A673 (cell line): ENCODE measurements around the gene CPED1. TPM values are rescaled to one million over a fixed set of nuclear protein-coding genes. Genes with fewer than 3 reads are reported as not detected.

Experiments used
- BruUV-seq: library from RNA; stranded (reverse); fragments of 400-500 nt; replicated peaks from 2 replicates; lab custom pipeline; 2021; lab: Mats Ljungman, UMichigan
- CTCF ChIA-PET: fragments of 300-600 bp; sonication (Branson Sonifier 250); formaldehyde crosslinking; loops from one replicate; lab custom pipeline; 2022; ENCODE audit warnings: antibody characterized with exemption; lab: Charles Lee
- POLR2A ChIA-PET: fragments of 300-600 bp; sonication (Branson Sonifier 250); formaldehyde crosslinking; loops from one replicate; lab custom pipeline; 2022; ENCODE audit warnings: antibody characterized with exemption; ENCODE audit not compliant: low non-redundant PET; lab: Charles Lee
- DNase-seq: peaks from one replicate; pipeline ENCODE4 v3.0.0-alpha.2; 2015; ENCODE audit warnings: low spot score
- H3K27ac ChIP-seq: fragments of 200-600 bp; sonication (generic); 2 replicates; pipeline ENCODE4 v1.5.1; 2016; ENCODE audit warnings: mixed run types, low read depth, mild to moderate bottlenecking, mixed read lengths, antibody characterized with exemption, low read length; ENCODE audit not compliant: poor library complexity, severe bottlenecking
- H3K27me3 ChIP-seq: fragments of 200-600 bp; sonication (generic); replicated peaks from 2 replicates; pipeline ENCODE4 v1.6.1; 2017; ENCODE audit warnings: mixed run types, low read depth, mild to moderate bottlenecking, mixed read lengths, antibody characterized with exemption, low read length; ENCODE audit not compliant: insufficient read depth, poor library complexity
- H3K36me3 ChIP-seq: fragments of 200-600 bp; sonication (generic); 2 replicates; pipeline ENCODE4 v1.6.1; 2016; ENCODE audit warnings: mixed run types, mild to moderate bottlenecking, mixed read lengths, antibody characterized with exemption, low read length; ENCODE audit not compliant: insufficient read depth, poor library complexity, severe bottlenecking
- H3K4me1 ChIP-seq: fragments of 200-600 bp; sonication (generic); 2 replicates; pipeline ENCODE4 v1.6.1; 2017; ENCODE audit warnings: mixed run types, mild to moderate bottlenecking, mixed read lengths, antibody characterized with exemption, low read length; ENCODE audit not compliant: insufficient read depth, poor library complexity, severe bottlenecking
- H3K4me3 ChIP-seq: fragments of 200-600 bp; sonication (generic); 2 replicates; pipeline ENCODE4 v1.5.1; 2016; ENCODE audit warnings: low read depth, mixed run types, mild to moderate bottlenecking, mixed read lengths, low read length; ENCODE audit not compliant: poor library complexity, severe bottlenecking
- H3K9me3 ChIP-seq: fragments of 200-600 bp; sonication (generic); 2 replicates; pipeline ENCODE4 v1.6.1; 2016; ENCODE audit warnings: mixed run types, low read depth, mild to moderate bottlenecking, mixed read lengths, antibody characterized with exemption, low read length; ENCODE audit not compliant: poor library complexity, severe bottlenecking
- EZH2 ChIP-seq: fragments of 200-600 bp; sonication (generic); IDR thresholded peaks from 2 replicates; pipeline ENCODE4 v1.6.1; 2017; ENCODE audit warnings: borderline replicate concordance, low read depth, mild to moderate bottlenecking, mixed read lengths, antibody characterized with exemption, low read length; ENCODE audit not compliant: poor library complexity, severe bottlenecking
- intact Hi-C: fragments of 100-400 bp; cut with micrococcal nuclease; formaldehyde crosslinking; loops from one replicate; pipeline ENCODE4 v1.10.0; 2022; ENCODE audit not compliant: unreplicated experiment
- total RNA-seq: library from RNA; stranded (reverse); gene quantifications from 2 replicates; pipeline ENCODE4 v1.2.3, GENCODE V29; 2021
- TF ChIP-seq, protein P1 (sequence below): fragments of 300-800, 200-600 bp; sonication (generic); conservative IDR thresholded peaks from 2 replicates; pipeline ENCODE4 v1.5.1; 2017; ENCODE audit warnings: low read depth, mild to moderate bottlenecking, antibody characterized with exemption, low read length, moderate library complexity, mixed read lengths

The CPED1 gene
- total RNA-seq, 1 experiment from 2014 or later: 0.15 TPM

GRCh38 chr7:121133444-121133843 is 144.9 kb downstream of the CPED1 start:
- ChIA-PET CTCF (no interaction called here), POLR2A (no interaction called here)
- H3K4me3 ChIP-seq: no peak overlapping the region
- no peaks in the 10 kb centered on the region for H3K27me3 ChIP-seq
- intact Hi-C loops: loop anchor here (5.0 kb wide), 1 partner anchor 204 kb away; no protein-coding TSS in a partner anchor
- TF ChIP-seq, protein P1, sequence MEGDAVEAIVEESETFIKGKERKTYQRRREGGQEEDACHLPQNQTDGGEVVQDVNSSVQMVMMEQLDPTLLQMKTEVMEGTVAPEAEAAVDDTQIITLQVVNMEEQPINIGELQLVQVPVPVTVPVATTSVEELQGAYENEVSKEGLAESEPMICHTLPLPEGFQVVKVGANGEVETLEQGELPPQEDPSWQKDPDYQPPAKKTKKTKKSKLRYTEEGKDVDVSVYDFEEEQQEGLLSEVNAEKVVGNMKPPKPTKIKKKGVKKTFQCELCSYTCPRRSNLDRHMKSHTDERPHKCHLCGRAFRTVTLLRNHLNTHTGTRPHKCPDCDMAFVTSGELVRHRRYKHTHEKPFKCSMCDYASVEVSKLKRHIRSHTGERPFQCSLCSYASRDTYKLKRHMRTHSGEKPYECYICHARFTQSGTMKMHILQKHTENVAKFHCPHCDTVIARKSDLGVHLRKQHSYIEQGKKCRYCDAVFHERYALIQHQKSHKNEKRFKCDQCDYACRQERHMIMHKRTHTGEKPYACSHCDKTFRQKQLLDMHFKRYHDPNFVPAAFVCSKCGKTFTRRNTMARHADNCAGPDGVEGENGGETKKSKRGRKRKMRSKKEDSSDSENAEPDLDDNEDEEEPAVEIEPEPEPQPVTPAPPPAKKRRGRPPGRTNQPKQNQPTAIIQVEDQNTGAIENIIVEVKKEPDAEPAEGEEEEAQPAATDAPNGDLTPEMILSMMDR: no peak
- TF ChIP-seq EZH2: no peak
- DNase-seq: no peak
- H3K36me3 ChIP-seq: no peaks in the 10 kb centered on the region
- H3K9me3 ChIP-seq: no peaks in the 10 kb centered on the region
- H3K27ac ChIP-seq: no peak overlapping the region
- peaks cover 5% of the 10 kb centered on the region for H3K4me1 ChIP-seq
- no TSS peak for BruUV-seq

DNA sequence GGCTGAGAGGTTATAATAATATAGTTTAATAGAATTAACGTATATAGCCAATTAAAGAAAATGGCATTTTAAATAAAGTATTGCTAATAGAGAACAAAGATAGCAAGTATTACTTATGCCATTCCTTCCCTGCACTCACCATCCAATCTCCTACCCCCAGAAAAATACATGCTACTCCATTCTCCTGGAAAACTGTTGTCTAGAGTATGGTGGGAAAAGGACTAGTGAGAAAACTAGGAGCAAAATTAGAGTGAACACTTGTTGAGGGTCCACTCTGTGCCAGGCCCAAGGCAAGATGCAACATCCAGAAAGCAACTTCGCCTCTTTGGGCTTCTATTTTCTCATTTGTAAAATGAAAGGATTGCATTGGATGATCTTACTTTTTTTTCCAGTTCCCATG is 149.1 kb downstream of the CPED1 start:
- TF ChIP-seq, protein P1: no peak
- TF ChIP-seq EZH2: no peak
- H3K36me3 ChIP-seq: no peaks in the 10 kb centered on the region
- H3K4me3 ChIP-seq: no peak overlapping the region
- intact Hi-C loops: no loop called here
- no peak for DNase-seq
- no peaks in the 10 kb centered on the region for H3K27me3 ChIP-seq
- CTCF ChIA-PET: no interaction called here
- no TSS peak for BruUV-seq
- no peaks in the 10 kb centered on the region for H3K4me1 ChIP-seq
- H3K27ac ChIP-seq: no peak overlapping the region
- POLR2A ChIA-PET: no interaction called here
- H3K9me3 ChIP-seq: no peaks in the 10 kb centered on the region

GRCh38 chr7:121138262-121138933 is 149.9 kb downstream of the CPED1 start:
- ChIA-PET CTCF (no interaction called here), POLR2A (no interaction called here)
- intact Hi-C loops: no loop called here
- BruUV-seq: no TSS peak
- Histone ChIP-seq H3K4me1 (no peaks in the 10 kb centered on the region), H3K27me3 (no peaks in the 10 kb centered on the region), H3K36me3 (no peaks in the 10 kb centered on the region), H3K27ac (no peak overlapping the region), H3K9me3 (no peaks in the 10 kb centered on the region), H3K4me3 (no peak overlapping the region)
- TF ChIP-seq, protein P1: no peak
- TF ChIP-seq EZH2: no peak
- peak; percentile 11 for DNase-seq
